ENCODE data around the gene MYO9B. TPM values are rescaled to one million over a fixed set of nuclear protein-coding genes. Genes with fewer than 3 reads are reported as not detected.
"Not testable (repeated sequence)": the region's sequence is repeated elsewhere in the genome, so short reads cannot be mapped to it uniquely, and the experiment has no call there.

Gene MYO9B
- total and polyA plus RNA-seq, 3 experiments from 2014 or later = 24.9 to 108 (median 104) TPM

- CTCF ChIA-PET = no interaction called here
- H3K4me1 ChIP-seq (ENCODE audit: insufficient read depth, low read length) = no peaks in the 10 kb centered on the region
- H3K27ac ChIP-seq (ENCODE audit: low read depth, low read length) = no peak overlapping the region
- no peak overlapping the region for H3K4me3 ChIP-seq (ENCODE audit: low read length)
- H3K9me3 Mint-ChIP-seq = no peaks in the 10 kb centered on the region
- H3K27me3 Mint-ChIP-seq = no peaks in the 10 kb centered on the region
- peaks cover 17 to 85% (median 26%) of the 10 kb centered on the region in 3 donors for H3K36me3 Mint-ChIP-seq
- H3K27ac Mint-ChIP-seq = peak overlapping the region in 6 of 8 donors; percentile 9 to 84 (median 56)
- no peak for DNase-seq
- POLR2A ChIA-PET = no interaction called here
- peaks cover 42% of the 10 kb centered on the region for H3K36me3 ChIP-seq (ENCODE audit: insufficient read depth, low read length)
- H3K27me3 ChIP-seq (ENCODE audit: insufficient read depth, low read length, poor library complexity, severe bottlenecking) = no peaks in the 10 kb centered on the region
- H3K4me1 Mint-ChIP-seq = peaks cover 5 to 12% (median 6%) of the 10 kb centered on the region in 3 donors
- no peak overlapping the region for H3K4me3 Mint-ChIP-seq
- H3K9me3 ChIP-seq (ENCODE audit: low read length) = no peaks in the 10 kb centered on the region
These were observed 84.2 kb downstream of the MYO9B start for GRCh38 chr19:17159466-17160393.

GRCh38 chr19:17160908-17161307, 85.3 kb downstream of the MYO9B start:
- H3K9me3 ChIP-seq (ENCODE audit: low read length) = no peaks in the 10 kb centered on the region
- Mint-ChIP-seq H3K4me1 (peaks cover 5 to 12% (median 6%) of the 10 kb centered on the region in 3 donors), H3K9me3 (no peaks in the 10 kb centered on the region), H3K4me3 (peak overlapping the region in 5 of 7 donors; percentile 37 to 51 (median 41)), H3K36me3 (peaks cover 19 to 85% (median 28%) of the 10 kb centered on the region in 3 donors), H3K27ac (peak overlapping the region in 4 of 8 donors; percentile 23 to 79 (median 60)), H3K27me3 (no peaks in the 10 kb centered on the region)
- H3K4me1 ChIP-seq (ENCODE audit: insufficient read depth, low read length) = no peaks in the 10 kb centered on the region
- H3K27ac ChIP-seq (ENCODE audit: low read depth, low read length) = no peak overlapping the region
- H3K27me3 ChIP-seq (ENCODE audit: insufficient read depth, low read length, poor library complexity, severe bottlenecking) = no peaks in the 10 kb centered on the region
- ChIA-PET CTCF (no interaction called here), POLR2A (no interaction called here)
- peak in 4 of 5 donors; percentile 6 to 64 (median 24) for DNase-seq
- no peak overlapping the region for H3K4me3 ChIP-seq (ENCODE audit: low read length)
- H3K36me3 ChIP-seq (ENCODE audit: insufficient read depth, low read length) = peaks cover 47% of the 10 kb centered on the region

GRCh38 chr19:17162131-17162530, 86.6 kb downstream of the MYO9B start:
- DNase-seq; H3K27ac Mint-ChIP-seq; H3K27ac ChIP-seq (ENCODE audit: low read depth, low read length); H3K27me3 ChIP-seq (ENCODE audit: insufficient read depth, low read length, poor library complexity, severe bottlenecking); H3K9me3 ChIP-seq (ENCODE audit: low read length); H3K4me3 ChIP-seq (ENCODE audit: low read length); POLR2A ChIA-PET; H3K27me3 Mint-ChIP-seq; CTCF ChIA-PET; H3K9me3 Mint-ChIP-seq; H3K4me1 ChIP-seq (ENCODE audit: insufficient read depth, low read length); H3K4me3 Mint-ChIP-seq: not testable (repeated sequence)
- Mint-ChIP-seq H3K36me3 (peaks cover 19 to 81% (median 27%) of the 10 kb centered on the region in 3 donors), H3K4me1 (peaks cover 5 to 12% (median 6%) of the 10 kb centered on the region in 3 donors)
- H3K36me3 ChIP-seq (ENCODE audit: insufficient read depth, low read length) = peaks cover 35% of the 10 kb centered on the region

- Mint-ChIP-seq H3K4me3 (no peak overlapping the region), H3K4me1 (peaks cover 5 to 12% (median 6%) of the 10 kb centered on the region in 3 donors), H3K36me3 (peaks cover 19 to 79% (median 28%) of the 10 kb centered on the region in 3 donors), H3K9me3 (no peaks in the 10 kb centered on the region), H3K27me3 (no peaks in the 10 kb centered on the region), H3K27ac (no peak overlapping the region)
- DNase-seq = no peak
- Histone ChIP-seq H3K36me3 (ENCODE audit: insufficient read depth, low read length) (peaks cover 36% of the 10 kb centered on the region), H3K4me1 (ENCODE audit: insufficient read depth, low read length) (no peaks in the 10 kb centered on the region), H3K27me3 (ENCODE audit: insufficient read depth, low read length, poor library complexity, severe bottlenecking) (no peaks in the 10 kb centered on the region), H3K9me3 (ENCODE audit: low read length) (no peaks in the 10 kb centered on the region), H3K4me3 (ENCODE audit: low read length) (no peak overlapping the region), H3K27ac (ENCODE audit: low read depth, low read length) (no peak overlapping the region)
- CTCF ChIA-PET = no interaction called here
- POLR2A ChIA-PET = no interaction called here
These were observed 87.0 kb downstream of the MYO9B start for GRCh38 chr19:17162580-17162979.

- POLR2A ChIA-PET = no interaction called here
- DNase-seq = no peak
- no peaks in the 10 kb centered on the region for H3K27me3 ChIP-seq (ENCODE audit: insufficient read depth, low read length, poor library complexity, severe bottlenecking)
- H3K9me3 ChIP-seq (ENCODE audit: low read length) = no peaks in the 10 kb centered on the region
- H3K27ac ChIP-seq (ENCODE audit: low read depth, low read length) = no peak overlapping the region
- H3K4me1 ChIP-seq (ENCODE audit: insufficient read depth, low read length) = no peaks in the 10 kb centered on the region
- Mint-ChIP-seq H3K27ac (peak overlapping the region in 1 of 8 donors; percentile 12), H3K36me3 (peaks cover 19 to 80% (median 32%) of the 10 kb centered on the region in 3 donors), H3K27me3 (no peaks in the 10 kb centered on the region), H3K4me3 (no peak overlapping the region), H3K4me1 (peaks cover 5 to 12% (median 6%) of the 10 kb centered on the region in 3 donors), H3K9me3 (no peaks in the 10 kb centered on the region)
- CTCF ChIA-PET = interaction anchor here (0.6 kb wide), 1 partner anchor 37 kb away, joined by 3 read pairs; no protein-coding TSS in a partner anchor
- peaks cover 47% of the 10 kb centered on the region for H3K36me3 ChIP-seq (ENCODE audit: insufficient read depth, low read length)
- no peak overlapping the region for H3K4me3 ChIP-seq (ENCODE audit: low read length)
These were observed 88.1 kb downstream of the MYO9B start for GRCh38 chr19:17163652-17164051.

- no peak overlapping the region for H3K4me3 ChIP-seq (ENCODE audit: low read length)
- Mint-ChIP-seq H3K27me3 (no peaks in the 10 kb centered on the region), H3K4me1 (peaks cover 5 to 12% (median 6%) of the 10 kb centered on the region in 3 donors), H3K36me3 (peaks cover 19 to 81% (median 31%) of the 10 kb centered on the region in 3 donors), H3K9me3 (no peaks in the 10 kb centered on the region), H3K4me3 (no peak overlapping the region), H3K27ac (peak overlapping the region in 2 of 8 donors; percentile 21 to 25)
- no peak for DNase-seq
- no peaks in the 10 kb centered on the region for H3K4me1 ChIP-seq (ENCODE audit: insufficient read depth, low read length)
- ChIA-PET POLR2A (no interaction called here), CTCF (interaction anchor here (1.1 kb wide), 1 partner anchor 98 kb away, joined by 3 read pairs; no protein-coding TSS in a partner anchor)
- H3K27me3 ChIP-seq (ENCODE audit: insufficient read depth, low read length, poor library complexity, severe bottlenecking) = no peaks in the 10 kb centered on the region
- no peak overlapping the region for H3K27ac ChIP-seq (ENCODE audit: low read depth, low read length)
- no peaks in the 10 kb centered on the region for H3K9me3 ChIP-seq (ENCODE audit: low read length)
- peaks cover 45% of the 10 kb centered on the region for H3K36me3 ChIP-seq (ENCODE audit: insufficient read depth, low read length)
These were observed 89.1 kb downstream of the MYO9B start for GRCh38 chr19:17164639-17165038.

- Mint-ChIP-seq H3K36me3 (peaks cover 19 to 82% (median 27%) of the 10 kb centered on the region in 3 donors), H3K4me3 (no peak overlapping the region), H3K27ac (no peak overlapping the region), H3K9me3 (no peaks in the 10 kb centered on the region), H3K4me1 (peaks cover 5 to 6% (median 5%) of the 10 kb centered on the region in 3 donors), H3K27me3 (no peaks in the 10 kb centered on the region)
- no peak overlapping the region for H3K4me3 ChIP-seq (ENCODE audit: low read length)
- no peaks in the 10 kb centered on the region for H3K27me3 ChIP-seq (ENCODE audit: insufficient read depth, low read length, poor library complexity, severe bottlenecking)
- no peaks in the 10 kb centered on the region for H3K9me3 ChIP-seq (ENCODE audit: low read length)
- peaks cover 43% of the 10 kb centered on the region for H3K36me3 ChIP-seq (ENCODE audit: insufficient read depth, low read length)
- CTCF ChIA-PET = interaction anchor here (0.8 kb wide), 1 partner anchor 18 kb away, joined by 3 read pairs; no protein-coding TSS in a partner anchor
- no peak for DNase-seq
- no peaks in the 10 kb centered on the region for H3K4me1 ChIP-seq (ENCODE audit: insufficient read depth, low read length)
- POLR2A ChIA-PET = interaction anchor here (0.9 kb wide), 1 partner anchor 40 kb away, joined by 3 read pairs; no protein-coding TSS in a partner anchor
- H3K27ac ChIP-seq (ENCODE audit: low read depth, low read length) = no peak overlapping the region
These were observed 90.1 kb downstream of the MYO9B start for GRCh38 chr19:17165715-17166114.

Data from CD8-positive, alpha-beta memory T cell (primary cell).